C4-2B (cell line): ENCODE data around the gene C2CD2L.

ENCODE experiments used
- CTCF ChIP-seq: fragments of 450-650 bp; conservative IDR thresholded peaks from 2 replicates; pipeline ENCODE4 v1.5.1; 2017; ENCODE audit warnings: mild to moderate bottlenecking
- ZFX ChIP-seq: fragments of 450-650 bp; IDR thresholded peaks from 2 replicates; pipeline ENCODE4 v1.6.1; 2017

- TF ChIP-seq CTCF (no peak), ZFX (no peak)
These were observed 2.7 kb downstream of the C2CD2L start for GRCh38 chr11:119109843-119110242.
